ENCODE data around the gene LPGAT1. TPM values are rescaled to one million over a fixed set of nuclear protein-coding genes. Genes with fewer than 3 reads are reported as not detected.
"Not testable (repeated sequence)": the region's sequence is repeated elsewhere in the genome, so short reads cannot be mapped to it uniquely, and the experiment has no call there.

The LPGAT1 gene
- total RNA-seq, 2 donors from 2014 or later, result 29.6 to 81.7 TPM

- Histone ChIP-seq H3K9me3 (no peaks in the 10 kb centered on the region), H3K27ac (no peak overlapping the region), H3K4me1 (replicated peaks) (no peaks in the 10 kb centered on the region), H3K27me3 (replicated peaks; ENCODE audit: insufficient read depth) (no peaks in the 10 kb centered on the region), H3K4me3 (no peak overlapping the region), H3K36me3 (no peaks in the 10 kb centered on the region)
- intact Hi-C loops (cut with DNase I), result no loop called here
- DNase-seq (ENCODE audit: low spot score), result no peak
- 81% methylated on average over 20 of the region's 25 CpGs for WGBS
- TF ChIP-seq POLR2AphosphoS5 (IDR thresholded peaks at IDR 0.05) (no peak), POLR2A (IDR thresholded peaks at IDR 0.05) (no peak)
- TF ChIP-seq, protein P1, sequence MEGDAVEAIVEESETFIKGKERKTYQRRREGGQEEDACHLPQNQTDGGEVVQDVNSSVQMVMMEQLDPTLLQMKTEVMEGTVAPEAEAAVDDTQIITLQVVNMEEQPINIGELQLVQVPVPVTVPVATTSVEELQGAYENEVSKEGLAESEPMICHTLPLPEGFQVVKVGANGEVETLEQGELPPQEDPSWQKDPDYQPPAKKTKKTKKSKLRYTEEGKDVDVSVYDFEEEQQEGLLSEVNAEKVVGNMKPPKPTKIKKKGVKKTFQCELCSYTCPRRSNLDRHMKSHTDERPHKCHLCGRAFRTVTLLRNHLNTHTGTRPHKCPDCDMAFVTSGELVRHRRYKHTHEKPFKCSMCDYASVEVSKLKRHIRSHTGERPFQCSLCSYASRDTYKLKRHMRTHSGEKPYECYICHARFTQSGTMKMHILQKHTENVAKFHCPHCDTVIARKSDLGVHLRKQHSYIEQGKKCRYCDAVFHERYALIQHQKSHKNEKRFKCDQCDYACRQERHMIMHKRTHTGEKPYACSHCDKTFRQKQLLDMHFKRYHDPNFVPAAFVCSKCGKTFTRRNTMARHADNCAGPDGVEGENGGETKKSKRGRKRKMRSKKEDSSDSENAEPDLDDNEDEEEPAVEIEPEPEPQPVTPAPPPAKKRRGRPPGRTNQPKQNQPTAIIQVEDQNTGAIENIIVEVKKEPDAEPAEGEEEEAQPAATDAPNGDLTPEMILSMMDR (IDR thresholded peaks at IDR 0.05), result no peak
Measured at GRCh38 chr1:211874521-211875347, 44.2 kb upstream of the LPGAT1 start.

DNA sequence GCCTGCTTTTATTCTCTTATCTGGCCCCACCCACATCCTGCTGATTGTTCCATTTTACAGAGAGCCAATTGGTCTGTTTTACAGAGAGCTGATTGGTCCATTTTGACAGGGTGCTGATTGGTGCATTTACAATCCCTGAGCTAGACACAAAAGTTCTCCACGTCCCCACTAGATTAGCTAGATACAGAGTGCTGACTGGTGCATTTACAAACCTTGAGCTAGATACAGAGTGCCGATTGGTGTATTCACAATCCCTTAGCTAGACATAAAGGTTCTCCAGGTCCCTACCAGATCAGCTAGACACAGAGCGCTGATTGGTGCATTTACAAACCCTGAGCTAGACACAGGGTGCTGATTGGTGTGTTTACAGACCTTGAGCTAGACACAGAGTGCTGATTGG lies 43.2 kb upstream of the LPGAT1 start:
- H3K9me3 ChIP-seq; H3K36me3 ChIP-seq; H3K4me3 ChIP-seq; H3K27me3 ChIP-seq (replicated peaks; ENCODE audit: insufficient read depth); DNase-seq (ENCODE audit: low spot score); intact Hi-C loops (cut with DNase I); H3K4me1 ChIP-seq (replicated peaks); H3K27ac ChIP-seq: not testable (repeated sequence)
- WGBS, result 98% methylated on average over 3 of the region's 3 CpGs

GRCh38 chr1:211870156-211870555 lies 39.6 kb upstream of the LPGAT1 start:
- no peak overlapping the region for H3K4me3 ChIP-seq
- DNase-seq (ENCODE audit: low spot score), result no peak
- no peaks in the 10 kb centered on the region for H3K27me3 ChIP-seq (replicated peaks; ENCODE audit: insufficient read depth)
- H3K36me3 ChIP-seq, result no peaks in the 10 kb centered on the region
- H3K9me3 ChIP-seq, result no peaks in the 10 kb centered on the region
- whole genome bisulfite sequencing, result 50% methylated on average over 1 of the region's 1 CpG
- no peaks in the 10 kb centered on the region for H3K4me1 ChIP-seq (replicated peaks)
- TF ChIP-seq POLR2A (IDR thresholded peaks at IDR 0.05), result no peak
- TF ChIP-seq, protein P1 (IDR thresholded peaks at IDR 0.05), result no peak
- intact Hi-C loops (cut with DNase I), result no loop called here
- no peak overlapping the region for H3K27ac ChIP-seq

- H3K4me3 ChIP-seq, result no peak overlapping the region
- H3K9me3 ChIP-seq, result no peaks in the 10 kb centered on the region
- H3K27me3 ChIP-seq (replicated peaks; ENCODE audit: insufficient read depth), result no peaks in the 10 kb centered on the region
- WGBS, result 93% methylated on average over 2 of the region's 2 CpGs
- no peaks in the 10 kb centered on the region for H3K36me3 ChIP-seq
- intact Hi-C loops (cut with DNase I), result no loop called here
- H3K27ac ChIP-seq, result no peak overlapping the region
- H3K4me1 ChIP-seq (replicated peaks), result no peaks in the 10 kb centered on the region
- TF ChIP-seq, protein P1 (IDR thresholded peaks at IDR 0.05), result no peak
- TF ChIP-seq POLR2A (IDR thresholded peaks at IDR 0.05), result no peak
- TF ChIP-seq POLR2AphosphoS5 (IDR thresholded peaks at IDR 0.05), result no peak
- DNase-seq (ENCODE audit: low spot score), result no peak
Measured at GRCh38 chr1:211865180-211865579, 34.6 kb upstream of the LPGAT1 start.

- intact Hi-C loops (cut with DNase I), result no loop called here
- WGBS, result 91% methylated on average over 3 of the region's 3 CpGs
- no peak overlapping the region for H3K4me3 ChIP-seq
- H3K36me3 ChIP-seq, result no peaks in the 10 kb centered on the region
- H3K27ac ChIP-seq, result no peak overlapping the region
- H3K4me1 ChIP-seq (replicated peaks), result no peaks in the 10 kb centered on the region
- no peaks in the 10 kb centered on the region for H3K27me3 ChIP-seq (replicated peaks; ENCODE audit: insufficient read depth)
- TF ChIP-seq POLR2AphosphoS5 (IDR thresholded peaks at IDR 0.05) (no peak), POLR2A (IDR thresholded peaks at IDR 0.05) (no peak)
- TF ChIP-seq, protein P1 (IDR thresholded peaks at IDR 0.05), result no peak
- DNase-seq (ENCODE audit: low spot score), result no peak
- H3K9me3 ChIP-seq, result no peaks in the 10 kb centered on the region
Measured at GRCh38 chr1:211859405-211859804, 28.8 kb upstream of the LPGAT1 start.
